HG02870 (cell line): ENCODE results near the gene CILP2.

Source experiments
- ATAC-seq: cut with Tn5 transposase; IDR thresholded peaks from one replicate; pipeline ENCODE4 v1.9.1; 2021; ENCODE audit warnings: mild to moderate bottlenecking, moderate library complexity; ENCODE audit not compliant: unreplicated experiment

CILP2 gene

DNA sequence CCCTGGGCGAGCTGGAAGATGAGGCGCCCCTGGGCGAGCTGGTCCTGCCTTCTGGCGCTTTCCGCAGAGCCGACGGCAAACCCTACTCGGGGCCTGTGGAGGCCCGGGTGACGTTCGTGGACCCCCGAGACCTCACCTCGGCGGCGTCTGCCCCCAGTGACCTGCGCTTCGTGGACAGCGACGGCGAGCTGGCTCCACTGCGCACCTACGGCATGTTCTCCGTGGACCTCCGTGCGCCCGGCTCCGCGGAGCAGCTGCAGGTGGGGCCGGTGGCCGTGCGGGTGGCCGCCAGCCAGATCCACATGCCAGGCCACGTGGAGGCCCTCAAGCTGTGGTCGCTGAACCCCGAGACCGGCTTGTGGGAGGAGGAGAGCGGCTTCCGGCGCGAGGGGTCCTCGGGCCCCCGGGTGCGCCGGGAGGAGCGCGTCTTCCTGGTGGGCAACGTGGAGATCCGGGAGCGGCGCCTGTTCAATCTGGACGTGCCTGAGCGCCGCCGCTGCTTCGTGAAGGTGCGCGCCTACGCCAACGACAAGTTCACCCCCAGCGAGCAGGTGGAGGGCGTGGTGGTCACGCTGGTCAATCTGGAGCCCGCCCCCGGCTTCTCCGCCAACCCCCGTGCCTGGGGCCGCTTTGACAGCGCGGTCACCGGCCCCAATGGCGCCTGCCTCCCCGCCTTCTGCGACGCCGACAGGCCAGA lies 6.3 kb downstream of the CILP2 start:
- ATAC-seq = no peak

- ATAC-seq = no peak
Observed at GRCh38 chr19:19544954-19545591, 7.0 kb downstream of the CILP2 start.

DNA sequence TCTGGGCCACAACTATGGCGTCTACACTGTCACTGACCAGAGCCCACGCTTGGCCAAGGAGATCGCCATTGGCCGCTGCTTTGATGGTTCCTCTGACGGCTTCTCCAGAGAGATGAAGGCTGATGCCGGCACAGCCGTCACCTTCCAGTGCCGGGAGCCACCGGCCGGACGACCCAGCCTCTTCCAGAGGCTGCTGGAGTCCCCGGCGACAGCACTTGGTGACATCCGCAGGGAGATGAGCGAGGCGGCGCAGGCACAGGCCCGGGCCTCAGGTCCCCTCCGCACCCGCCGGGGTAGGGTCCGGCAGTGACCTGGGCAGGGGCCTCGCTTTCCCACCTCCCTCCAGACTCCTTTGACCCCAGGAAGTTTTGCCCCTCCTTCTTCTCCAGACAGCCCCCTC lies 7.6 kb downstream of the CILP2 start:
- ATAC-seq = no peak

DNA sequence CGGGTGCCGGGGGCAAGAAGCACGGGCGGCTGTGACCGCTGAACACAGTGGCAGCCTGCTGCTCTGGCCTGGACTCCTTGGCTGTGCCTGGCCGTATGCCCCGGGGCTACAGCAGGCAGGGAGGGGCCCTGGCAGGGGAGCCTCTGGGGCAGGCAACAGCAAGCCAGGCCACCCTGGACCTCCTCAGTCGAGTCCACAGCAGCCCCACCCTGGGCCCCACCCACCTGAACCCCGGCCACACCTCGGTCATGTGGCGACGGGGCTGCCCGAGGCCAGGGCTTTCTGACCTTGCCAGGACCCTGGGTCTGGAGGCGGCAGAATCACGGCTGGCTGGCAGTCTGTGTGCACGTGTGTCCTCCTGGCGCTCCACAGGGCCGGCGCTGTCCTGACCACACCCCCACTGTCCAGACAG lies 8.7 kb downstream of the CILP2 start:
- ATAC-seq = no peak

GRCh38 chr19:19547674-19548336 lies 9.7 kb downstream of the CILP2 start:
- no peak for ATAC-seq

GRCh38 chr19:19548915-19549759 lies 11.1 kb downstream of the CILP2 start:
- no peak for ATAC-seq

- no peak for ATAC-seq
Observed at GRCh38 chr19:19549804-19550464, 11.9 kb downstream of the CILP2 start.

GRCh38 chr19:19550485-19550929 lies 12.4 kb downstream of the CILP2 start:
- no peak for ATAC-seq

DNA sequence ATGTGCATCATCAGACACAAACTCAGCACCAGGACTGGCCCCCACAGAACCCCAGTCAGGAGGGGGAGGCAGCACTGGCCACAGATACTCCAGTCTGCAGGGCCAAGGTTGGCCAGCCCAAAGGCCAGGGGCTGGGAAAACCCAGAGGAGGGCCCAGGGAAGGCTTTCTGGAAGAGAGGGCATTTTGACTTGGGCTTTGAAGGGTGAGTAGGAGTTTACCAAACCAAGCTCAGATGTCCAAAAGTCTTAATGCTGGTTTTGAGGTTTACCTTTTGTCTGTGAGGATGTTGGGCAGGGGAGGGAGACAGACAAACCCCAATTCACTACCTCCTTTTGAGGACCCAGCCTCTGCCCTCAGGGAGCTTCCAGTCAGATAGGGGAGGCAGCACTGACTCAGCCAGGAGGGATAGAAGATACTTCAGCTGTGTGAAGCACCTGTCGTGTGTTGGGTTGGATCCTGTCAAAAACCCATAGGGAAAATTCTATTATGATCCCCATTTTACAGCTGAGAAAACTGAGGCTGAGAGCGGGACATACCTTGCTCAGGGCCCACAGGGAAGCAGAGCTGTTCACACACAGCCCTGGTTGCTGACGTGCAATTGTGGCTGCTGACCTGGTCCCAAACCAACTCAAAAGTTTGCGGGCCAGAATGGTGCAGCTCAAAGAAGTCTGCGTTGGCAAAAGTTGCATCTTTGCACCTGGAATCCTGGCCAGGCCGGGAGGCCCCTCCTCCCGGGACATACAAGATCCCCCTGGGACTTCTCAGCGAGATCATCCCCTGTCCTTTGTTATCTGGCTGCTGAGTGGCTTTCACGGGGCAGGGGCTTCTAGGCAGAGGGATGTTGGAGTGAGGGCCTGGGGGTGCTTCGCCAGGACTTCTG lies 13.1 kb downstream of the CILP2 start:
- no peak for ATAC-seq

GRCh38 chr19:19551853-19552192 lies 13.8 kb downstream of the CILP2 start:
- ATAC-seq = no peak

DNA sequence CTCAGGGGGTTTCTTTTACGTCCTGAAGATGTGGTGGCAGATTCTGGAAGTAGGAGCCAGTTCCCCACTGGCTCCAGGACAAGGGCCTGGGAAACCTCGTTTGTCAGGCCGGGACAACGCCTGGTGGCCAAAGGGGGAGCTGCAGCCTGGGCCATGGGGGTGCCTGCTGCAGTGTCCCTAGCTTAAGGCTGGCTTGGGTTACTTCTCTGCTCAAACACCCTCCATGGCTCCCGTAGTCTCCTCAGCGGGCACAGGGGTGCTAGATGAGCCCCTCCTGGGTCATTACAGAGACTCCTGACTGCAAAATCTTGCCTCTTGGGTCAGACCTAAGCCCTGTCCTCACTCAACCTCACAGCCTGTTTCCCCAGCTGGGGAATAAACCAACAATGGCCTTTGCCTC lies 14.7 kb downstream of the CILP2 start:
- ATAC-seq = no peak

DNA sequence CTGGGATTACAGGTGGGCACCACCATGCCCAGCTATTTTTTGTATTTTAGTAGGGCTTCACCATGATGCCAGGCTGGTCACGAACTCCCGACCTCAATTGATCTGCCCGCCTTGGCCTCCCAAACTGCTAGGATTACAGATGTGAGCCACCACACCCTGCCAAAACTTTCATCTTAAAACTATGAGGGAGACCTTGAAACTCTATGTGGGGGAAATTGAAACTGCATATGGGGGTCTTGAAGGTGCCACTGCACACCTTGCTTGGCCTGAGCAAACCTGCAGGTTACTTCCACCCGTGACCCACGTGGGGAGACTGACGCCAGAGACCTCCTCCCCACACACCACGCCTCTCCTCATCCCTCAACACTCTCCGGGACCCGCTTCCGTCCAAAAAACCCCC lies 15.6 kb downstream of the CILP2 start:
- no peak for ATAC-seq

- no peak for ATAC-seq
Observed at GRCh38 chr19:19554074-19555023, 16.3 kb downstream of the CILP2 start.

GRCh38 chr19:19558055-19558454 lies 20.0 kb downstream of the CILP2 start:
- no peak for ATAC-seq

GRCh38 chr19:19558636-19559035 lies 20.6 kb downstream of the CILP2 start:
- no peak for ATAC-seq

GRCh38 chr19:19559931-19560330 lies 21.9 kb downstream of the CILP2 start:
- ATAC-seq = no peak

GRCh38 chr19:19561946-19562664 lies 24.0 kb downstream of the CILP2 start:
- ATAC-seq = no peak
